Measurements from ENCODE around the gene CTRB2.
"Not testable (repeated sequence)": the region's sequence is repeated elsewhere in the genome, so short reads cannot be mapped to it uniquely, and the experiment has no call there.

The CTRB2 gene

GRCh38 chr16:75241955-75242354 lies 35.0 kb upstream of the CTRB2 start:
- DNase-seq: no peak

- no peak for DNase-seq
These were observed 34.5 kb upstream of the CTRB2 start for GRCh38 chr16:75241412-75241811.

- not testable (repeated sequence) for DNase-seq
These were observed 33.7 kb upstream of the CTRB2 start for GRCh38 chr16:75240633-75241032.

GRCh38 chr16:75239542-75240122 lies 32.7 kb upstream of the CTRB2 start:
- no peak for DNase-seq

- DNase-seq: no peak
These were observed 32.0 kb upstream of the CTRB2 start for GRCh38 chr16:75238853-75239541.

- DNase-seq: no peak
These were observed 31.3 kb upstream of the CTRB2 start for GRCh38 chr16:75238132-75238852.

- no peak for DNase-seq
These were observed 30.6 kb upstream of the CTRB2 start for GRCh38 chr16:75237398-75238131.

GRCh38 chr16:75236736-75237397 lies 29.9 kb upstream of the CTRB2 start:
- no peak for DNase-seq

GRCh38 chr16:75236232-75236631 lies 29.3 kb upstream of the CTRB2 start:
- DNase-seq: no peak

GRCh38 chr16:75235721-75236193 lies 28.8 kb upstream of the CTRB2 start:
- DNase-seq: no peak

- no peak for DNase-seq
These were observed 28.1 kb upstream of the CTRB2 start for GRCh38 chr16:75234856-75235696.

GRCh38 chr16:75233611-75233938 lies 26.6 kb upstream of the CTRB2 start:
- no peak for DNase-seq

- no peak for DNase-seq
These were observed 24.6 kb upstream of the CTRB2 start for GRCh38 chr16:75231570-75231969.

- no peak for DNase-seq
These were observed 23.6 kb upstream of the CTRB2 start for GRCh38 chr16:75230471-75231110.

GRCh38 chr16:75229172-75230031 lies 22.4 kb upstream of the CTRB2 start:
- DNase-seq: no peak

GRCh38 chr16:75228143-75228976 lies 21.4 kb upstream of the CTRB2 start:
- DNase-seq: no peak

- DNase-seq: no peak
These were observed 20.6 kb upstream of the CTRB2 start for GRCh38 chr16:75227361-75228142.

GRCh38 chr16:75226550-75227360 lies 19.8 kb upstream of the CTRB2 start:
- no peak for DNase-seq
